ENCODE data around the gene C1QL4.

DNA sequence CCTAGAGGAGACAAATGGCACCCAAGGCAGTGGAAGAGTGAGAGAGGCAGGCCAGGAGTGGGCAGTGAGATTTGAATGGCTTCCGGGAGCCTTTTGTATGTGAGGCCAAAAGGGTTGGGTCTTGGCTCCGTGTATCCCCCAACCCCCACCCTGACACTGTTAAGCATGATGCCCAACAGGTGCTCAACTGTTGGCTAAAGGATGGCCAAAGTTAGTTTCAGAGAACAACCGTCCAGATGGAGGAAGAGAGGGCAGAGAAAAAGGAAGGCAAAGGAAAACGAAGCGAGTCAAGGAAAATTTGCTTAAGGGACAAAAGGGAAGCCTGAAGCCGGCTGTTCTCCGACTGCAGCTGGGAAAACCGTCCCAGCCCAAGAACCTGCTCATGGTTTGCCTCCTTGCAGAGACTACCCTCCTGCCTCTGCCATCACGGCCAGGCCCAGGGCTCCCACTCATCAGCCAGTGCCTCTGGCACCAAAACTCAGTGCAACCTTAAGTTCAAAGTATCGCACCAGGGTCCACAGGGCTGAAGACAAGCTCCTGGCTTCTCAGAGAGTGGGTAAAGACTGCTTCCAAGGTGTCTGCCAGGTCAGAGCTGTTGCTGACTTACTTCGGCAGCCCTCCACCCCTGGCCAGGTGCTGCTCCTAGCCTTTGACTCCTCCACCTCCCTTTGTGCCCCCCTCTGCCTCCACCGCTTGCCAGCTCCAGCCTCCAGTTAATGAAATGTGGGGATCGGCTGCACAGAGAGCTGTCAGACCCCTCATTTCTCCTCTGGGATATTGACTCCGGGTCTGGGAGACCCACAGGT, 4.2 kb upstream of the C1QL4 start:
- TF ChIP-seq, protein P1, sequence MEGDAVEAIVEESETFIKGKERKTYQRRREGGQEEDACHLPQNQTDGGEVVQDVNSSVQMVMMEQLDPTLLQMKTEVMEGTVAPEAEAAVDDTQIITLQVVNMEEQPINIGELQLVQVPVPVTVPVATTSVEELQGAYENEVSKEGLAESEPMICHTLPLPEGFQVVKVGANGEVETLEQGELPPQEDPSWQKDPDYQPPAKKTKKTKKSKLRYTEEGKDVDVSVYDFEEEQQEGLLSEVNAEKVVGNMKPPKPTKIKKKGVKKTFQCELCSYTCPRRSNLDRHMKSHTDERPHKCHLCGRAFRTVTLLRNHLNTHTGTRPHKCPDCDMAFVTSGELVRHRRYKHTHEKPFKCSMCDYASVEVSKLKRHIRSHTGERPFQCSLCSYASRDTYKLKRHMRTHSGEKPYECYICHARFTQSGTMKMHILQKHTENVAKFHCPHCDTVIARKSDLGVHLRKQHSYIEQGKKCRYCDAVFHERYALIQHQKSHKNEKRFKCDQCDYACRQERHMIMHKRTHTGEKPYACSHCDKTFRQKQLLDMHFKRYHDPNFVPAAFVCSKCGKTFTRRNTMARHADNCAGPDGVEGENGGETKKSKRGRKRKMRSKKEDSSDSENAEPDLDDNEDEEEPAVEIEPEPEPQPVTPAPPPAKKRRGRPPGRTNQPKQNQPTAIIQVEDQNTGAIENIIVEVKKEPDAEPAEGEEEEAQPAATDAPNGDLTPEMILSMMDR (IDR thresholded peaks at IDR 0.05): no peak
- TF ChIP-seq POLR2A (IDR thresholded peaks at IDR 0.05): no peak

Measured in Peyer's patch (tissue), 4 donors.